Neural cell (in vitro differentiated cells): ENCODE results near the gene BAAT. TPM values are rescaled to one million over a fixed set of nuclear protein-coding genes. Genes with fewer than 3 reads are reported as not detected.

Experiments used
- H2AFZ ChIP-seq: fragments of 200-600, 300-800 bp; sonication (generic), shearing (Covaris generic); 2 replicates; pipeline ENCODE4 v1.6.0; 2014; ENCODE audit warnings: low read depth, mild to moderate bottlenecking, antibody characterized with exemption, low read length, moderate library complexity
- H3F3A ChIP-seq: fragments of 200-600 bp; shearing (Covaris generic); 2 replicates; pipeline ENCODE4 v1.6.1; 2016; ENCODE audit warnings: mild to moderate bottlenecking, moderate library complexity, mixed read lengths, antibody characterized with exemption, low read length; ENCODE audit not compliant: insufficient read depth, poor library complexity, severe bottlenecking
- H3K27ac ChIP-seq: fragments of 200-600, 300-800 bp; sonication (generic), shearing (Covaris generic); 2 replicates; pipeline ENCODE4 v1.5.1; 2014; ENCODE audit warnings: mild to moderate bottlenecking, low read length, moderate library complexity
- H3K27me3 ChIP-seq: fragments of 300-800, 200-600 bp; sonication (generic), shearing (Covaris generic); 2 replicates; pipeline ENCODE4 v1.6.0; 2014; ENCODE audit warnings: mild to moderate bottlenecking, low read depth, low read length, moderate library complexity; ENCODE audit not compliant: insufficient read depth
- H3K36me3 ChIP-seq: fragments of 300-800, 200-600 bp; sonication (generic), shearing (Covaris generic); 2 replicates; pipeline ENCODE4 v1.5.1; 2014; ENCODE audit warnings: mild to moderate bottlenecking, antibody characterized with exemption, low read length, moderate library complexity; ENCODE audit not compliant: insufficient read depth
- H3K4me2 ChIP-seq: fragments of 300-800, 200-600 bp; sonication (generic), shearing (Covaris generic); 2 replicates; pipeline ENCODE4 v1.6.0; 2014; ENCODE audit warnings: mild to moderate bottlenecking, low read length
- H3K4me3 ChIP-seq: fragments of 300-800, 200-600 bp; sonication (generic), shearing (Covaris generic); 2 replicates; pipeline ENCODE4 v1.5.1; 2014; ENCODE audit warnings: mild to moderate bottlenecking, low read length, moderate library complexity
- H3K79me2 ChIP-seq: fragments of 200-600 bp; shearing (Covaris generic); replicated peaks from 2 replicates; pipeline ENCODE4 v1.6.0; 2014; ENCODE audit warnings: mild to moderate bottlenecking, low read length, moderate library complexity; ENCODE audit not compliant: insufficient read depth
- H3K9ac ChIP-seq: fragments of 300-800, 200-600 bp; sonication (generic), shearing (Covaris generic); 2 replicates; pipeline ENCODE4 v1.6.1; 2016; ENCODE audit warnings: mild to moderate bottlenecking, low read length, mixed read lengths
- H3K9me2 ChIP-seq: fragments of 200-600 bp; shearing (Covaris generic); 2 replicates; pipeline ENCODE4 v1.6.1; 2016; ENCODE audit warnings: mild to moderate bottlenecking, low read length, mixed read lengths; ENCODE audit not compliant: insufficient read depth
- H3K9me3 ChIP-seq: fragments of 200-600, 300-800 bp; sonication (generic), shearing (Covaris generic); 2 replicates; pipeline ENCODE4 v1.6.1; 2016; ENCODE audit warnings: mild to moderate bottlenecking, mixed run types, low read length, moderate library complexity, mixed read lengths
- H4K20me1 ChIP-seq: fragments of 200-600 bp; shearing (Covaris generic); 2 replicates; pipeline ENCODE4 v1.6.1; 2016; ENCODE audit warnings: mild to moderate bottlenecking, mixed run types; ENCODE audit not compliant: insufficient read depth
- CTCF ChIP-seq: fragments of 450-650 bp; IDR thresholded peaks from 2 replicates; pipeline ENCODE4 v1.5.1; 2014; ENCODE audit warnings: antibody characterized with exemption, mild to moderate bottlenecking, moderate library complexity; ENCODE audit not compliant: poor library complexity, severe bottlenecking
- EP300 ChIP-seq: fragments of 450-650 bp; conservative IDR thresholded peaks from 2 replicates; pipeline ENCODE4 v1.6.1; 2014; ENCODE audit warnings: antibody characterized with exemption, mild to moderate bottlenecking, moderate library complexity; ENCODE audit not compliant: poor library complexity, severe bottlenecking
- EZH2 ChIP-seq: fragments of 200-600, 300-800 bp; shearing (Covaris generic), sonication (generic); IDR thresholded peaks from 2 replicates; pipeline ENCODE4 v1.6.1; 2014; ENCODE audit warnings: antibody characterized with exemption, low read length, borderline replicate concordance, mild to moderate bottlenecking; ENCODE audit not compliant: insufficient read depth, poor library complexity, severe bottlenecking
- MXI1 ChIP-seq: fragments of 450-650 bp; conservative IDR thresholded peaks from 2 replicates; pipeline ENCODE4 v1.6.1; 2014; ENCODE audit warnings: antibody characterized with exemption, mild to moderate bottlenecking; ENCODE audit not compliant: poor library complexity, severe bottlenecking
- POLR2AphosphoS5 ChIP-seq: IDR thresholded peaks from 2 replicates; pipeline ENCODE4 v1.6.1; 2012
- RAD21 ChIP-seq: fragments of 450-650 bp; conservative IDR thresholded peaks from 2 replicates; pipeline ENCODE4 v1.6.1; 2014; ENCODE audit warnings: antibody characterized with exemption, mild to moderate bottlenecking, moderate library complexity
- REST ChIP-seq: IDR thresholded peaks from 2 replicates; pipeline ENCODE4 v1.6.1; 2012; ENCODE audit warnings: borderline replicate concordance
- SMC3 ChIP-seq: fragments of 450-650 bp; conservative IDR thresholded peaks from 2 replicates; pipeline ENCODE4 v1.6.1; 2014; ENCODE audit warnings: antibody characterized with exemption, mild to moderate bottlenecking, moderate library complexity; ENCODE audit not compliant: poor library complexity
- TAF1 ChIP-seq: IDR thresholded peaks from 2 replicates; pipeline ENCODE4 v1.6.1; 2012; ENCODE audit warnings: low read depth
- polyA plus RNA-seq: library from polyadenylated mRNA; depleted of rRNA; stranded (reverse); fragments of >200 nt; gene quantifications from 2 replicates; pipeline ENCODE4 v1.2.3, GENCODE V29; 2014

Gene BAAT
- polyA plus RNA-seq, 1 donor from 2014 or later: 0.61 TPM

GRCh38 chr9:101414839-101415238, 30.0 kb upstream of the BAAT start:
- H3K9me2 ChIP-seq: no peaks in the 10 kb centered on the region
- peaks cover 6% of the 10 kb centered on the region for H3K36me3 ChIP-seq
- H2AFZ ChIP-seq: no peak overlapping the region
- H3K9me3 ChIP-seq: peaks cover 2% of the 10 kb centered on the region
- no peaks in the 10 kb centered on the region for H4K20me1 ChIP-seq
- no peaks in the 10 kb centered on the region for H3F3A ChIP-seq
- no peak overlapping the region for H3K4me3 ChIP-seq
- no peak for TF ChIP-seq RAD21
- no peak for TF ChIP-seq SMC3
- H3K4me2 ChIP-seq: no peak overlapping the region
- no peak overlapping the region for H3K27ac ChIP-seq
- H3K79me2 ChIP-seq: peaks cover 2% of the 10 kb centered on the region
- no peaks in the 10 kb centered on the region for H3K27me3 ChIP-seq
- H3K9ac ChIP-seq: no peak overlapping the region

GRCh38 chr9:101409079-101409477, 24.3 kb upstream of the BAAT start:
- TF ChIP-seq MXI1 (no peak), SMC3 (no peak), POLR2AphosphoS5 (no peak), TAF1 (no peak), REST (no peak), EP300 (no peak), RAD21 (no peak), EZH2 (no peak), CTCF (no peak)
- no peak overlapping the region for H3K27ac ChIP-seq
- H2AFZ ChIP-seq: no peak overlapping the region
- peaks cover 23% of the 10 kb centered on the region for H3K9me3 ChIP-seq
- peaks cover 2% of the 10 kb centered on the region for H3K79me2 ChIP-seq
- H3K9me2 ChIP-seq: no peaks in the 10 kb centered on the region
- no peaks in the 10 kb centered on the region for H4K20me1 ChIP-seq
- H3K4me3 ChIP-seq: no peak overlapping the region
- H3K27me3 ChIP-seq: no peaks in the 10 kb centered on the region
- no peaks in the 10 kb centered on the region for H3F3A ChIP-seq
- H3K9ac ChIP-seq: no peak overlapping the region
- peaks cover 35% of the 10 kb centered on the region for H3K36me3 ChIP-seq
- no peak overlapping the region for H3K4me2 ChIP-seq
